ENCODE results near the gene DAB2IP. TPM values are rescaled to one million over a fixed set of nuclear protein-coding genes. Genes with fewer than 3 reads are reported as not detected.

The DAB2IP gene
- total and polyA plus RNA-seq, 4 donors: 19.4 to 75.0 (median 28.7) TPM

DNA sequence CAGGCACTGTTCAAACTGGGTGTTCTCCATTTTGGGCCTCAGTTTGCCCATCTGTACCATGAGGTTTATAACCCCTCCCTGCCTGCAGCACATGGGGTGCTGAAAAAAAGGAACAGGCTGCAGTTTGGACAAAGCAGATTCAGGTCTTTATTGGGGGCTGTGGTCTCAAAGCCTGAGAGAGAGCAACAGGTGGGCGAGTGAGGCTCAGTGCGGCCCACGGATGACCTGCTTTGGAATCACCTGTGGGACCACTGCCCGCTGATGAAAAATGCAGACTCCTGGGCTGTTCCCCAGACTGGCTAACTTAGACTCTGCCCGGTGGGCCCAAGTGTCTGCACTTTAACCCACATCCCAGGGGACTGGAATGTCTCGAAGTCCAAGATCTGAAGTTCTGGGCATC lies 11.8 kb upstream of the DAB2IP start:
- ATAC-seq (ENCODE audit: insufficient read depth, low FRiP score): no peak
- H3K27ac ChIP-seq (ENCODE audit: low read depth in 1 of 2, low read length in 1 of 2): no peak overlapping the region
- TF ChIP-seq CTCF (IDR thresholded peaks at IDR 0.05; ENCODE audit: control extremely low read depth, extremely low read depth): no peak
- H3K36me3 ChIP-seq (ENCODE audit: control insufficient read depth in 4 of 4, insufficient read depth in 4 of 4, low read length in 4 of 4): no peaks in the 10 kb centered on the region
- peaks cover 0 to 4% (median 4%) of the 10 kb centered on the region in 5 donors for H3K4me1 ChIP-seq (ENCODE audit: control insufficient read depth in 5 of 5, insufficient read depth in 5 of 5, low read length in 5 of 5)
- H3K4me3 ChIP-seq: no peak overlapping the region
- no peaks in the 10 kb centered on the region for H3K27me3 ChIP-seq (ENCODE audit: control insufficient read depth in 3 of 3, insufficient read depth in 3 of 3, low read length in 2 of 3)
- no peak for DNase-seq
- no peaks in the 10 kb centered on the region for H3K9me3 ChIP-seq (ENCODE audit: control insufficient read depth in 4 of 4, insufficient read depth in 3 of 4, low read length in 3 of 4)
- 95 to 96% methylated on average over 6 of the region's 6 CpGs for WGBS, 2 donors
- H3K9ac ChIP-seq (ENCODE audit: insufficient read depth in 1 of 2, low read length in 2 of 2): no peak overlapping the region

DNA sequence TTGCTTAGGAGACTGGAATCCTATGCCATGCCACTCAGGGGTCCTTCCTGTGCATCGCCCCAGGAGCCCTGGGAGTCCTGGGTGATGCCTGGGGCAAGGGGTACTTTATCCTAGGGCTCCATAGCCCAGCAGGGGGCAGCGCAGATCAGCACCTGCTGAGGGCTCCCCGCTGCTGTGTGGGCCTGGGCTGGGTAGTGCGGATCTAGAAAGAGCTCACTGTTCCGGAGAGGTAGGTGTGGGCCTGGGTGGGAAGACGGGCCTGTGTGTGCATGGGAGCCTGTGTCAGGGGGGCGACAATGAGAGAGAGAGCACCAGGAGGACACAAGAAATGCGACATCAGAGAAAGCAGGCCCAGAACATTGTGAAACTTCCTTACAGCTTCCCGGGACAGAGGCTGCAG lies 11.4 kb upstream of the DAB2IP start:
- Histone ChIP-seq H3K27ac (ENCODE audit: low read depth in 1 of 2, low read length in 1 of 2) (no peak overlapping the region), H3K9ac (ENCODE audit: insufficient read depth in 1 of 2, low read length in 2 of 2) (no peak overlapping the region), H3K4me1 (ENCODE audit: control insufficient read depth in 5 of 5, insufficient read depth in 5 of 5, low read length in 5 of 5) (peaks cover 0 to 7% (median 4%) of the 10 kb centered on the region in 5 donors), H3K9me3 (ENCODE audit: control insufficient read depth in 4 of 4, insufficient read depth in 3 of 4, low read length in 3 of 4) (no peaks in the 10 kb centered on the region), H3K27me3 (ENCODE audit: control insufficient read depth in 3 of 3, insufficient read depth in 3 of 3, low read length in 2 of 3) (no peaks in the 10 kb centered on the region), H3K36me3 (ENCODE audit: control insufficient read depth in 4 of 4, insufficient read depth in 4 of 4, low read length in 4 of 4) (no peaks in the 10 kb centered on the region), H3K4me3 (no peak overlapping the region)
- 78 to 79% methylated on average over 9 of the region's 9 CpGs for WGBS, 2 donors
- TF ChIP-seq CTCF (IDR thresholded peaks at IDR 0.05; ENCODE audit: control extremely low read depth, extremely low read depth): peak; percentile 33
- DNase-seq (peak in 2 of 3 donors; percentile 46 to 52), ATAC-seq (ENCODE audit: insufficient read depth, low FRiP score) (peak; percentile 52)

GRCh38 chr9:121640491-121641223 lies 10.8 kb upstream of the DAB2IP start:
- no peak overlapping the region for H3K9ac ChIP-seq (ENCODE audit: insufficient read depth in 1 of 2, low read length in 2 of 2)
- 65 to 67% methylated on average over 2 of the region's 2 CpGs for WGBS, 2 donors
- no peak for DNase-seq
- ATAC-seq (ENCODE audit: insufficient read depth, low FRiP score): no peak
- no peaks in the 10 kb centered on the region for H3K27me3 ChIP-seq (ENCODE audit: control insufficient read depth in 3 of 3, insufficient read depth in 3 of 3, low read length in 2 of 3)
- no peaks in the 10 kb centered on the region for H3K36me3 ChIP-seq (ENCODE audit: control insufficient read depth in 4 of 4, insufficient read depth in 4 of 4, low read length in 4 of 4)
- H3K4me1 ChIP-seq (ENCODE audit: control insufficient read depth in 5 of 5, insufficient read depth in 5 of 5, low read length in 5 of 5): peaks cover 0 to 11% (median 4%) of the 10 kb centered on the region in 5 donors
- no peak overlapping the region for H3K27ac ChIP-seq (ENCODE audit: low read depth in 1 of 2, low read length in 1 of 2)
- H3K9me3 ChIP-seq (ENCODE audit: control insufficient read depth in 4 of 4, insufficient read depth in 3 of 4, low read length in 3 of 4): no peaks in the 10 kb centered on the region
- H3K4me3 ChIP-seq: no peak overlapping the region
- no peak for TF ChIP-seq CTCF (IDR thresholded peaks at IDR 0.05; ENCODE audit: control extremely low read depth, extremely low read depth)
